NCI-H82 treated with DMSO at 0.1 percent for 48 hours (cell line): ENCODE results near the gene MGAM2.
"Not testable (repeated sequence)": the region's sequence is repeated elsewhere in the genome, so short reads cannot be mapped to it uniquely, and the experiment has no call there.

ENCODE experiments used
- DNase-seq: peaks from one replicate; lab custom pipeline; 2025; ENCODE audit not compliant: unreplicated experiment; lab: John Stamatoyannopoulos, UW

The MGAM2 gene

DNA sequence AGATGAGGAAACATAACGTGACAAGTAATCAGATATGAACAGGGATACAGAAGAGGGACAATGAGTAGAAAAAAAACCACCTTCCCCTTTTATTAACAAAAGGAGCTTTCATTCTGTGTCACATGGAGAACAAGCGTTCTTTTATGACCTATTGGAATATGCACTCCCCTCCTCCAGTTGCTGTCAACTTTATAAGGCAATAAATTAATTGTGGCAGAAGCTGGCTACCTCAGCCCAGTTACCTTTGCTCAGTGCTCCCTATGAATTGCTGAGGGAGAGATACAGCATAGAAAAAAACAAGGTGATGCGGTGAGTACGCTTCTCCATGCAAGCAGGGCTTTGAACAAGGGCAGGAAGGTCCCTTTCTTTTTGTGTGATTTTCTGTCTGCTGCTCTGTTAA, at the start of gene MGAM2:
MGAM2 (plus strand) TSS at position 220 of the 400 bp plus-strand sequence. CDS start 5,156 bp downstream, outside the sequence.
- no peak for DNase-seq

DNA sequence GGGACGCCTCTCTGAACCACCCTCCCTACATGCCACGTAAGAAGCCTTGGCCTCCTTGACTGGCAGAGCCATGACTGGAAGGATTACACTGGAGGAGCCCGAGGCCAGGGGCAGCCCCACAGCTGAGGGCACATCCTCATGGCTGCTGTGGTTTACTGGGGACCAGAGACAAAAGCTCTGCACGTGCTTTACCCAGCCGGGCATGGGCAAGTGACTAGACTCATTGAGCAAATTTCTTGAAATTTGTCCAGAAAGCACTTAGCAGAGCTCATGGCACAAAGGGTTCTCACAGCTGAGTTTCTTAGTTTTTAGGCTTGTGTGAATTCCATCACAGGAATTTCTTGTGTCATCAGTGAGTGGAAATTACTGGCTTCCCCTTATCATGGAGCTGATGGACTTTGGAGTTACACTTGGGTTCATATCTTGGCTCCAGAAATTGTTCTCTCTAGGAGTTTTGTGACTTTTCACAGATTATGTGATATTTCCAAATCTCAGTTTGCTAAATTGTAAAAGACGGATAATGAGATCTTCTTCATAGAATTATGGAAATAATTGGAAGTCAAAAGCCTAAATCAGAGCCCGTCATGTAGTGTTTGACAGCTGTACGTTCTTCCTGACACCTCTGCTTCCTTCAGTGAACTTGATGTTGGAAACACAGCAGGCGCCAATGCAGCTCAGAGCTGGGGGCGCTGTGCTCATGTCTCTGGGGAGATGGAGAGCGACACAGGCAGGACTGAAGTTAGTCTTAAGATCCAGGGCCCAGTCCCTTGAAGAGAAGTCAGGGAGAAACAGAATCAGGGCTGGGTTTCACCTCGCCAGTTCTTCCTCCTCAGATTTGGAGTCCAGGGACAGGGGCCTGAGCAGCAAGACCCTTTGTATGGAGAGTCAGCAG, 47.7 kb upstream of the MGAM2 start:
- no peak for DNase-seq

GRCh38 chr7:142066536-142066935, 45.0 kb upstream of the MGAM2 start:
- DNase-seq = no peak

GRCh38 chr7:142077762-142078161, 33.8 kb upstream of the MGAM2 start:
- no peak for DNase-seq

GRCh38 chr7:142083605-142084004, 27.9 kb upstream of the MGAM2 start:
- DNase-seq = no peak

DNA sequence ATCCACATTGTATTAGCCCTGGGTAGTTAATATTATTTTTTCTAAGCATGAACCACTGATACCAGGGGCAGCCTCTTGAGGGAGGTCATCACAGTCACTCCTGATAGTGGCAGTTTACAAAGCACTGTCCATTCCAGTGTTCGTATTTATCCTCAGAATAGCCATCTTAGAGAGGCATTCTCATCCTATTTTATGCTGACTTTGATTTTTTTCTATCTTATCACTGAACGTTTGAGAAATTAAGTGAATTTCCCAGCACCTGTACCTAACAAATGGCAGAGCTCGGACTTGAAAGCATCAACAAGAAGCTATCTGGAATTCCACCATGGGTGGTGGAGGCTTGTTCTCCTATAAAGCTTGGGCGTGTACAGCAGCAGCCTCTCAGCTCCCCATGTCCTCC, 26.1 kb upstream of the MGAM2 start:
- DNase-seq = no peak

GRCh38 chr7:142088022-142088714, 23.4 kb upstream of the MGAM2 start:
- DNase-seq = no peak

DNA sequence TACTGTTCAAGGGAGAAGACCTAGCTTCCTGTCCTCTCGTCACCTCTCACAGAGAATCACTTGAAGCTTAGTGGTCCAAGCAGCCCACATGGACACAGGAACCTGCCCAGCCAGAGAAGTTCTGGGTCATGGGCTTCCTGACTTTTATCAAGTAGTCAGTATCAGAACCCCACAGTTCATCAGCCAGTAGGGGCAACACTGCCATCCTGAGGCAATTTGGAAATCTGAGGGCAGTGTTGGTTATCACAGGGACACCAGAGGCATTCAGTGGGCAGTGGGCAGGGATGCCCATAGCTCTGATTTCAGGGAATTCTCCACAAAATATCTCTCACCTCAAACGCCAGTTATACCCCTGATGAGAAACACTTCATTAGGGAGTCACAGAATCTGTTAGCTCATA, 22.5 kb upstream of the MGAM2 start:
- no peak for DNase-seq

- DNase-seq = no peak
Observed at GRCh38 chr7:142091961-142092360, 19.6 kb upstream of the MGAM2 start.

DNA sequence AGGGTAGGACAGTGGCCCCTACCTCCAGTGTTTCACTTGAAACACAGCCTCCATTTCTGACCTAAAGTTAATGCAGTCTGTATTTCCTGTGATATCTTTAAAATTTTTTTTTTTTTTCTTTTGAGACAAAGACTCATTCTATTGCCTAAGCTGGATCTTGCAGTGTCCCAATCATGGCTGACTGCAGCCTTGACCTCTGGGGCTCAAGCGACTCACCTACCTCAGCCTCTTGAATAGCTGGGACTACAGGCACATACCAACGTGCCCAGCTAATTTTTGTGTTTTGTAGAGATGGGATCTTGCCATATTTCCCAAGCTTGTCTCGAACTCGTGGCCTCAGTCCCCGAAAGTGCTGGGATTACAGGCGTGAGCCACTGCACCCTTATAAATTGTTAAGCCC, 16.7 kb upstream of the MGAM2 start:
- DNase-seq = no peak

DNA sequence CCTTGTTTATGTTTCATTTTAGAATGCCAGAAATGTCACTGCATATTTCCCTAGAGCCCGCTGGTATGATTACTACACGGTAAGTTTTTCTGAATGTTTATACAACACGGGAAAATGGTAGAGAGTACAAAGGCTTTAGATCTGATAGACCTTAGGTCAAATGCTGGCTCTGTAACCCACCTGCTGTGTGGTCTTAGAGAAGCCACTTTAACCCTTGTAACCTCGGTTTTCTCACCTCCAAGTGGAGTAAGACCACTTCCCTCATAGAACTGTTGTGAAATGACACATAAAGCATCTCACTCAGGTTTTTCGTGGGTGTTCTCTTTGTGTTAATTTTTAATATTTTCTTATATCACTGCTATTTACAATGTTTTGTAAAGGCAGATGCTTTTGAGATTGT, 13.9 kb upstream of the MGAM2 start:
- no peak for DNase-seq

- no peak for DNase-seq
Observed at GRCh38 chr7:142098004-142098403, 13.5 kb upstream of the MGAM2 start.

GRCh38 chr7:142099347-142099746, 12.2 kb upstream of the MGAM2 start:
- not testable (repeated sequence) for DNase-seq

GRCh38 chr7:142100634-142101033, 10.9 kb upstream of the MGAM2 start:
- DNase-seq = no peak

DNA sequence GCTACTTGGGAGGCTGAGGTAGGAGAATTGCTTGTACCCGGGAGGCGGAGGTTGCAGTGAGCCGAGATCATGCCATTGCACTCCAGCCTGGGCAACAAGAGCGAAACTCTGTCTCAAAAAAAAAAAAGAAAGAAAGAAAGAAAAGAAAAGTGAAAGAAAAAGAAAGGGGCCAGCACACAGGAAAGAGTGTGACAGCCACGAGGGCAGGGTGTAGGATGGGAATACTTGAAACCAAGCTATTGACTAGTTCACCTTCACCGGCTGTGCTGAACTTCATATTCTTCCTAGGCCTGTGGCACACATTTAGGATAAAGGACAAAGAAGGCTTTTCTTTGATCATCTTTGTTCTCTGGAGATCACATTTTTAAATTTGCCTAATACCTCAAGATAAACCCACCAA, 9.7 kb upstream of the MGAM2 start:
- DNase-seq = not testable (repeated sequence)

DNA sequence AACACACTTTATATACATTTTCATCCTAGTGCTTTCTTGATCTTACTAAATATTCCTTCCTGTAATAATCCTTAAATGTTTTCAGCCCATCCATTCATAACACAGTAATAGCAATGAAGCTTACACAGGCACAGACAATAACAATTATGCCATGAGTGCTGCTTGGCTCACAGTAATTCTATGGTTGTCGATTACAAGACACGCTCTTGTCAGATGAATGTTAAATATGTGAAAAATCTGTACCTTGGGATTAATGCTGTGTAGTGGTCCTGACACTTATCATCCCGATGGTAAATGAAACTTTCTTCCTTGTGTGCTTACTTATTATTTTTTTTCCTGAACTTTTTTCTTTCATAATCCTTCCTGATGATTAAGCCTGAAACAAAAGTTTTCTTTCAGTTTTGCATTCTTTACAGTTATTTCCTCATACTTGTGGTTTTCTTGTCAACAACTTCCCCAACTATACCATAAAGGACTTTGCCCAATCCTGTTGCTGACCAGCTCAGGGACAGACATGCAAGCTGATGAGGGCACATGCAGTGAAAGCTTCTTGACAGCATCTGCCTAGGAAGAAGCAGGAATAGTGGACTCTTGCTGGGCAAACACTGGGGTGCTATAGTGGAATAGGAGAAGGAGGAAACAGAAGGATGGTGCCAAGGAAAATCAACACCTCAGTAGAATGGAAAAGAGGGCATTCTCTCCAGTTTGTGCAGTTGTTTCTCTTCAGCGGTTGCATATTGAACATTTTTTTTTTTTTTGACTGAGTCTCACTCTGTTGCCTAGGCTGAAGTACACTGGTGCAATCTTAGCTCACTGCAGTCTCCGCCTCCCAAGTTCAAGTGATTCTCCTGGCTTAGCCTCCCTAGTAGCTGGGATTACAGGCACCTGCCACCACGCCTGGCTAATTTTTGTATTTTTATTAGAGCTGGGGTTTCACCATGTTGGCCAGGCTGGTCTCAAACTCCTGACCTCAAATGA, 6.7 kb upstream of the MGAM2 start:
- no peak for DNase-seq

- DNase-seq = no peak
Observed at GRCh38 chr7:142108728-142109505, 2.6 kb upstream of the MGAM2 start.

- DNase-seq = no peak
Observed at GRCh38 chr7:142110098-142110497, 1.4 kb upstream of the MGAM2 start.

DNA sequence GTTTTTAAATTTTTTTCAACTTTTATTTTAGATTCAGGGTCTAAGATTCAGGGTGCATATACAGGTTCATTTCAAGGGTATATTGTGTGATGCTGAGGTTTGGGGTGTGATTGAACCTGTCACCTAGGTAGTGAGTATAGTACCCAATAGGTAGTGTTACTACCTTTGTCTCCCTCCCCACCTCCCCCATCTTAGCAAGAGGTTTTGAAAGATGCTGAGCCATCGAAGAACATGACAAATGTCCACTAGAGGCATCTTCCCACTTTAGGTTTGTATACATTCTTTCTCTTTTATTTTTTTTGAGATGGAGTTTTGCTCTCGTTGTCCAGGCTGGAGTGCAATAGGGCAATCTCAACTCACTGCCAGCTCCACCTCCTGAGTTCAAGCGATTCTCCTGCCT, 880 bp upstream of the MGAM2 start:
- no peak for DNase-seq

GRCh38 chr7:142112086-142112485, 568 bp downstream of the MGAM2 start:
- no peak for DNase-seq
